Measurements from ENCODE around the gene TAS2R42.

DNA sequence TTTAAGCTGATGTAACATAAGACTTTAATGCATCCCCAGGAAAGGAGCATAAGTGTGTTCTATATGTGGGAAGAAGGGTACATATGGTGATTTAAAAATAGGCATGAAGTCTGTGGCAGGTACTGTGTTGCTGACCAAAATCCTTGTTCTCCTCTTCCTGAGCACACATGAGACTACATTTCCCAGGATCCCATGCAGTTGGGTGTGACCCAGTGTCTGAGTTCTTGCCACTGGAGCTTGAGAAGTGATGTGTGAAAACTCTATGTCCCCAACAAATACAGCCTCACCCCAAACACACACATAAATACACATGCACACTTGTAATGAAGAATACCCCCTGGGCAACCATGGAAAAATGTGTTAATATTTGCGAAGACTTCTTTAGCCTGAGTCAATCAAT lies 24.2 kb downstream of the TAS2R42 start:
- no peak for TF ChIP-seq POLR2AphosphoS5 (IDR thresholded peaks at IDR 0.05; ENCODE audit: low read depth, low read length)
- TF ChIP-seq POLR2A (IDR thresholded peaks at IDR 0.05; ENCODE audit: low read depth, low read length) = no peak
- TF ChIP-seq SPI1 (IDR thresholded peaks at IDR 0.05; ENCODE audit: low read depth, low read length) = no peak
- no peak for TF ChIP-seq TAF1 (IDR thresholded peaks at IDR 0.05; ENCODE audit: low read depth, low read length)
- TF ChIP-seq POU2F2 (IDR thresholded peaks at IDR 0.05; ENCODE audit: low read depth, low read length) = no peak
- TF ChIP-seq PAX5 (IDR thresholded peaks at IDR 0.05; ENCODE audit: insufficient read depth, low read length, severe bottlenecking) = no peak

Data from GM12891 (cell line).